ENCODE results near the gene RBMS1. TPM values are rescaled to one million over a fixed set of nuclear protein-coding genes. Genes with fewer than 3 reads are reported as not detected.

The RBMS1 gene
- total RNA-seq, 1 donor from 2014 or later = 119 TPM

DNA sequence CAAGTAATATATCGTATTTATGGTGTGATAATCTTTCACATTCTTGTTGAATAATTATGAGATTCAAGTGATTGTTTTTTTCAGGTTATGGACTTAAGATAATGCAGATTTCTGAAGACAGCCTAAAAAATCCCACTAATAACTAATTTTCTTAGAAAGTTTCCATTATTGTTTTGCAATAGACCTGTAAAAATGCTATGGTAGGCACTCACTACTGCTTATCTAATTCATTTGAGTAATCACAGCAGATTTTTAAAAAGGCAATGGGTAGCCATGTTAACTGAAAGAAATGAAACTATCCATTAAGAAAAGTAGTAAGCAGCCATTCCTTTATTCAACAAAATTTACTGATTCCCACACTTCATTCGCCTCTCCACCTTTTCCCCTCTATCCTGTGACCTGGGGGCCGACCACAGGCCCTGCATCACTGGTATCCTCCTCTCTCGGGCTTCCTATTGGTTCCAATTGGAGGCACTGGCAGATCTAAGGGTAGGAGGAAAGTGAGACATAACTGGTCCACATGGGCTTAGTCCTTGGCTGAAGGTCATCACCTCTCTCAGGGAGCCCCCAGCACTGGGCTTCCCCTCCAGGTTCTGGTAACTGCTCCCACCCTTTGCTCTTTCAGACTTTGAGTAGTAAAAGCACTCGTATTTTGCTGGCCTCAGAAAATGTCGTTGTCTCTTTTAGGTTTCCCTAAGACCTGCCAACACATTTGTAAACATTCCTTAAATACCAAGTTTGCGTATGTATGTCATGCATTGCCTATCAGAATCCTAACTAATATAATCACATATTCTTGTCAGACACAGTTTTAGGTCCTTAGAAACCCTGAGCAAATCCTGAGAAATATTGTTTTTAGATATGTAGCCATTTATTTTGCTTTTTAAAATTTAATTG is 18.5 kb downstream of the RBMS1 start:
- ATAC-seq (no peak), DNase-seq (ENCODE audit: low spot score) (no peak)
- intact Hi-C loops (cut with DNase I) = no loop called here

DNA sequence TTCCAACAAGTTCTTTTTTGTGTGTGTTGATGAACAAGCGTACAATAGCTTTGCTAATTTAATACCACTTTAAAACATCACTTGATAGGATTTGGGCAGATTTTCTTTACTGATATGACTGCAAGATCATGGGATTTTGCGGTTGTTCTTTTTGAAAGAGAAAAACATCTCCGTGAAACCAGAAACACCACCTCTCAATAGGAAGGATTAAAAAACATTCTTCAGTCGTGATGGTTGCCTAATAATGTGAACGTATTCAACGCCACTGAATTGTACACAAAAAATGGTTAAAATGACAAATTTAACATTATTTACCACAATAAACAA is 19.3 kb downstream of the RBMS1 start:
- DNase-seq (ENCODE audit: low spot score) = no peak
- ATAC-seq = no peak
- intact Hi-C loops (cut with DNase I) = no loop called here

DNA sequence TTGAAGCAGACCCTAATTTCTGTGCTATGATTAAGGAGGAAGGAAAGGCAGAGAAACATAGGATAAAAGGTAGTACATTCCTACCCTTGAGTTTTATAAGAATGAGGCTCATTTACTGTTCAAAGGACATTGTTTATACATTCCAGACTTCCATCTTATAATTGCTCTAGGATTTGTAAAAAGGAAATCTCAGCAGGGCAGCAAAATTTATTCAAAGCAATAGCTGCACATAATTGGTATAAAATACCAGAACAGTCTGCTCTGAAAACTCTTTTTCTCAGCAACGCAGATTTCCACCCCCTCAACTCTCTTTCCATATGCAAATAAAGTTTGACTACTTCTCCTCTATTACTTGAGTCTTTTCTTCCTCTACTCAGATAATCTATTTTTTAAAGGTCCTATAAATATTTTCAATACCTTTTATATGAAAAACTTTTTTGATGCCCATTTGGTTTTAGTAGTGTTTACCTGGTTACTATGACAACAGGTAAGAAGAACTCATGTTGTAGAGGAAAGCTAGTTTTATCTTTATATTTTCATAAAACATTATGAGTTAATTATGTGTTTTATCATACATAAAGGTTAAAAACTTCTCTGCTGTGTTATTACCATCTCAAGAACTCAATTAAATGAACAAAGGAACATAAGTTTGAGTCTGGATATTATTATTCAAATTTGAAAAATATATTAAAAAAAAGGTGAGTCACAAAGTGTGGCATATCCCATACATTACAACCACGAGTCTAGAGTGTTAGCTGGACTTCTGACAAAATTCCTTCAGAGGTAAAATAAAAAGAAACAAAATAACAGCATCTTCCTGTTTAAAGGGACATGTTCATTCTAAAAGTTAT is 19.9 kb downstream of the RBMS1 start:
- intact Hi-C loops (cut with DNase I) = no loop called here
- ATAC-seq (no peak), DNase-seq (ENCODE audit: low spot score) (no peak)

DNA sequence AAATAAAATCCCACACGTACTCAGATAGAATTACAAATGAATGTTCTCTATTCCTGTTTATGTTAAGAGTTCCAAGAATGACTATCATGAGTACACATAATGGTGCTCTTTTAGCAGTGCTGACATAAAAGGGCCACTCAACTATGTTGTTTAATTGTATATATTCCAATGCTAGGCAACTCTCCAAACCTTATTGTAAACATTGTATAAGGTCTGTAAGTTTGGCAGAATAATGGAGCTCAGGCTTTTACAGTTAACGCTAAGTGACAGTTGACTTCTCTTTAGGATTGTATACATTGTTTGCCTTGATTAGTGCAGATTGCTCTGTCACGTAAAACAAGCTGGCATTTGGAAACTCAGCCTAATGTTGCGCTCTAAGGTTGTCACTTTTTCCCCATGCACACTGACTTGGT is 20.8 kb downstream of the RBMS1 start:
- DNase-seq (ENCODE audit: low spot score) = no peak
- intact Hi-C loops (cut with DNase I) = no loop called here
- ATAC-seq = no peak

DNA sequence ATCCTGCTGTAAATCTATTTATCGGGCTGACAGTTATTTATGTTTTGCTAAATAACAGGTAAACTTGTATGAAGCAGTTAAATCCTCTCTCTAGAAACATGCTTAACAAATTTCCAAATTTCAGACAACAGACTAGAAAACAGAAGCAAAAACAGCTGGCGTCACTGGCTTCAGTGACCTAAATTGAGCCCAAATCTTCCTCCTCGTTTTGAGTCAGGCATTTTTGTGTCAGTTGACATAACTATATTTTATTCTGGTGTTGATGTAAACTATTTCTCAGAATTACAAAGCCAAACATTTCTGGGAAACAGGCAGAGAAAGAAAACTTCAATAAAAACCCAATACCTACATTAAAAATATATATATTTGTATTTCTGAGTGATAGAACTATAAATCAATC is 21.7 kb downstream of the RBMS1 start:
- ATAC-seq (no peak), DNase-seq (ENCODE audit: low spot score) (no peak)
- intact Hi-C loops (cut with DNase I) = no loop called here

DNA sequence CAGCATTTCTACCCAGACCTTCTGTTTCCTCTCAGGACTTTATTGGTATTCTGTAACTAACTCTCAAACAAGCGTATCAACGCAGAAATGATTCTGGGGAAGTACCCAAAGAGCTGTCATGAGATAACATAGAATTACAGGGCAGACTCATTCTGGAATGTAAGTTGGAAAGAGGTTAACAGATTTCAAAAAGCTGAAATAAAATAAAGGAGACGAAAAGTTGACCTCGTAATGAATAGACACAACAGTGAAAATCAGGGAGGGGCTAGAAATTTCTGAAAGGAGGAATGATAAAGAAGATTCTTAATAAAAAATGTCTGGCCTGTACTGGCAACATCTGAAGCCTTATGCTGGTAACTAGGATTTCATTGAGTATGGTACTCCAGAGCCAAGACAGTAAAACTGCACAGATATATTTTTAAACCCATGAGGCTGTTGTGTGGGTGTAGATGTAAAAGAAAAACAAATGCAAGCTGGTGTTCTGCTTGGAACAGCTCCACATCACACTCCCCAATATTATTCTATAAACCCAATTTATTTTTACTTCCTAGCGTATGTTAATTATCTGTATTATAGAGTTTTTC is 23.9 kb downstream of the RBMS1 start:
- intact Hi-C loops (cut with DNase I) = no loop called here
- no peak for ATAC-seq
- no peak for DNase-seq (ENCODE audit: low spot score)

DNA sequence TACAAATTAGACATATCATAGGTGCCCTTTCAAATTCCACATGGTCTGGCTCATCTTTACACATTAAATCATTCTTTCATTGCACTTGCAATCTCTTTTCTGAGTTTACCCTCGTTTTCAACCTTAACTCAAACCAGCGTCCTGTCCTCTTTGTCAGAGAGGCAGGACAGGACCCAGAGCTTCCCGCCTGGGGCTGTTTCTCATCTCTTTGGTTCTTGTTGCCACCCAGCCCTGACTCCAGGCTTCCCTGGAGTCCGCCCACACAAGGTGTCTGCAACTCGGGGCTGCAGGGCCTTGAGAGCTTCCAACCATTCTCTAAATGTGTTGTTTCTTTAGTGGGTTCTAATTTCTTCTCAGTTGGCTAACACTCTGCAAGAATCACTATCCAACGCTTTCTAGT is 24.4 kb downstream of the RBMS1 start:
- DNase-seq (ENCODE audit: low spot score) (no peak), ATAC-seq (no peak)
- intact Hi-C loops (cut with DNase I) = no loop called here

DNA sequence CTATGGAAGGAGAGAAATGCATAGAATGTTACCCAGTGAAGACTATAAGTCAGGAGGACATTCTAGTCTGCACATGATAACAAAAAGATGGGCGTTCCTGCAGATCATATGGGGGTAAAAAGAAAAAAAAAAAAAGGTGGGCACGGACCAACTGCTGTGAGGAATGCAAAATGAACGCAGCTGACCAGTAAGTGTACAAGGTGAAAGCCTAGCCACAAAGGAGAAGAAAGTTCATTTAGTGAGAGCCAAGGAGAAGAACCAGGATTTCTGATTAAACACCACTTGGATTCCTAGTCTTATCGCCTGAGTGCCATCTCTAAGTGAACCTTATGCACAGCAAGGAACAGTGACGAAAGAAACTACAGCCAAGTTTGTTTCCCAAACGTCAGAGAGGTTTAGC is 26.5 kb downstream of the RBMS1 start:
- DNase-seq (ENCODE audit: low spot score) (no peak), ATAC-seq (no peak)
- intact Hi-C loops (cut with DNase I) = no loop called here

DNA sequence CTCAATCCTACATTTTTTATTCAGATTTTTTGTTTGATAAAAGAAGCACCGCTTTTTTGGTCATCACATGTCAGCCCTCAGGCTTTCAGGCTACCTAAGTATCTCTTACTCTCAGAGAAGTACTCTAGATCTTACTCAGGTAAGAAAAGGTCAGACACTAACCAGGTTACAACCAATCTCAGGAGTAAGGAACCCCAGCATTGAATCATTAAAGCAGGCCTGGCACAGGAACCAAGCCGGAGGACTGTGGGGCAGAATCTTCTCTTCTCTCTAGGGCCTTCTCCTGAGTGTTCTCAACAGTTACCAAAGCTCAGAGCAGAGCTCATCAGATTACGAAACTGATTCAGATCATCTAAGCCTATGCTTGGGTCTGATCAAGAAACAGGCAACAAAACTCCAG is 28.2 kb downstream of the RBMS1 start:
- DNase-seq (ENCODE audit: low spot score) = no peak
- intact Hi-C loops (cut with DNase I) = no loop called here
- ATAC-seq = no peak

DNA sequence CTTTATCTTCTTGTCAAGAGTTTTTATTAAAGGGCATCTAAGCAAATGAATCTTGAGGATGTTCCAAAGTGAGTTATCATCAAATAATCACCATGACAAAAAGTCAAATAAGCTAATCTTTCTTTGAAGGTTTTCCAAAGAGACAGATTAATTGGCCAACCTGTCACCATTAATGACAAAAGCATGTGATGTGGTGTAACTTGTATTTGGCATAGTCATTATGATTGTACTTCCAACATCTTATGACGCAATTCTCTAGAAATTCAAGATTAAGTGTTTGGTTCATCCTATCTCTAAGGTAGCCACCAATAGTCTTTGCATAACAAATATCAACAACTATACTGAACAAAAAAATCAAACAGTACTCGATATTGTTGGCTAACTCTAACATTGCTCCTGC is 28.6 kb downstream of the RBMS1 start:
- intact Hi-C loops (cut with DNase I) = no loop called here
- ATAC-seq (no peak), DNase-seq (ENCODE audit: low spot score) (no peak)

DNA sequence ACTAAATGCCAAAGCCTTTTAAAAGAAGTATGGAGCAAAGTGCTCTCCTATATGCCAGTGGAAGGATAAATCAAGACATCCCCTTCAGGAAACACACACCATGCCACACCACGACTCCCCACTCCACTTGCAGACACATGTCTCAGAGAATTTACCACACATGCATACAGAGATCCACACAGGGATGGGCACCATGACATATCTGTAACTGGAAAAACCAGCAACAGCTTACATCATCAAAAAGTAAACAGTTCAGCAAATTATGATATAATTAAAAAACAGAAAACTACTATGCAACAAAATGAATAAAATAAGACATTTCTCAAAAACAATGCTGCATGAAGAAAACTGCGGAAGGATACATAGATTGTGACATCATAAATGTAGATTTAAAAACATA is 29.6 kb downstream of the RBMS1 start:
- DNase-seq (ENCODE audit: low spot score) = no peak
- no peak for ATAC-seq
- intact Hi-C loops (cut with DNase I) = no loop called here

DNA sequence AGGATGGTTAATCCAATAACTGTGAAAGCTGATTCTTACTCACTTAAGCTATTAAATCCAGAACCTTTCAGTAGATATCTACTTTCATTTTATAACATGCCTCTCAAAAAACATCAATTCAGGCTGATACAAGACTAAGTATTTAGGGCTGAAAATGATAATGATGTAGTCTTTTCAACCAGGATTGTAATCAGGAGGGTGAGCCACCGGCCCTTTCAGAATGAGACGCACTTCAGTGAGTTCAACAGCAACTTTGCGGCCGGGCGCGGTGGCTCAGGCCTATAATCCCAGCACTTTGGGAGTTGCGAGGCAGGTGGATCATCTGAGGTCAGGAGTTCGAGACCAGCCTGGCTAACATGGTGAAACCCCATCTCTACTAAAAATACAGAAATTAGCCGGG is 30.4 kb downstream of the RBMS1 start:
- ATAC-seq (no peak), DNase-seq (ENCODE audit: low spot score) (no peak)
- intact Hi-C loops (cut with DNase I) = no loop called here

DNA sequence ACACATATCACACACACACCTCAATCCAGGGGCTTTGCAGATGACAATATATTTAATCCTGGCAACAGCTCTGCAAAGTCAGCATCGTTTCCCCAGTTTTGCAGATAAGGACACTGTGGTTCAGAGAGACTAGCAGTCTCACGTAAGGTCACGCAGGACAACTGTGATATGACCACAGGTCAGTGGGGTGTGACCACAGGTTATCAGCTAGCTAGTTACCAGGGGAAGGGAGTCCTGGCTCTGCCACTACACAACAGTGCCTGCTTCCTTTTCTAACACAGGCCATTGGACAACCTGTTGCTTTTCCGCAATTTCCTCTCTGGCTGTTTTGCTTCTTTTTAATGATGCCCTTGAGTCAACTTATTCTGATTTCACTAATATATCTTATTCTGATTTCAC is 33.3 kb downstream of the RBMS1 start:
- DNase-seq (ENCODE audit: low spot score) (no peak), ATAC-seq (no peak)
- intact Hi-C loops (cut with DNase I) = no loop called here

DNA sequence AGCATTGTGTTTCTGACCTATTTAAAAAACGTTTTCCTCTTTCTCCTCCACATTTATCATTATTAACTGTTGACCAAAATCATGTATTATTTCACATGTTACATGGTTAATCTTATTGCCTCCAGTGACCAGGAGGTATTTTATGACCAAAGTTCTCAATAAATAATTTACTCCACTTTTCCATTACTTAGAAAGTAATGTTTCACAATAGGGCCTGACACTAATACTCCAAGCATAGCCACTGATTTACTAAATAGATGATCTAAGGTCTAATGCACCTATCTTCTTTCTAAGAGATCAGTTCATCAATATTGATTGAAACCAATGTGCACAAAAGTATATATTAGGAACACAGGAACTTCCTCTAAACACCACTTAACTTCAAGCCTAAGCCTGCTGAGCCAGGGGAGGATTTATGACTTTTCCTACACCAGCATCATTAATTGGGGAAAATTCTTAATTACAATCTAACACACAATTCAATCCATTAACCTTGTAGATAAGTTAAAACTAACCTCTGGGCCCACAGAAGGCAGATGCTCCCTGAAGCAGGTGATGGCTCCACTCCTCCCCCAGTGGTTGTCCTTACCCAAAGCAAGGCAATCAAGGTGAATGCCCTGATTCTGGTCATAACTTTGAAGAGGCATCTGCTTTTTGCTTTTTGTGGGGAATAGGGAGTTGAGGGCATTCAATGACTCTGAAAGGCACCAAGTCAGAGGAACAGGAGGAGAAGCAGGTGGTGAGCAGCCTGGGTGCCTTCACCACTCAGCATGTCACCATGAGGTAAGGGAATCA is 33.9 kb downstream of the RBMS1 start:
- intact Hi-C loops (cut with DNase I) = no loop called here
- no peak for ATAC-seq
- no peak for DNase-seq (ENCODE audit: low spot score)

DNA sequence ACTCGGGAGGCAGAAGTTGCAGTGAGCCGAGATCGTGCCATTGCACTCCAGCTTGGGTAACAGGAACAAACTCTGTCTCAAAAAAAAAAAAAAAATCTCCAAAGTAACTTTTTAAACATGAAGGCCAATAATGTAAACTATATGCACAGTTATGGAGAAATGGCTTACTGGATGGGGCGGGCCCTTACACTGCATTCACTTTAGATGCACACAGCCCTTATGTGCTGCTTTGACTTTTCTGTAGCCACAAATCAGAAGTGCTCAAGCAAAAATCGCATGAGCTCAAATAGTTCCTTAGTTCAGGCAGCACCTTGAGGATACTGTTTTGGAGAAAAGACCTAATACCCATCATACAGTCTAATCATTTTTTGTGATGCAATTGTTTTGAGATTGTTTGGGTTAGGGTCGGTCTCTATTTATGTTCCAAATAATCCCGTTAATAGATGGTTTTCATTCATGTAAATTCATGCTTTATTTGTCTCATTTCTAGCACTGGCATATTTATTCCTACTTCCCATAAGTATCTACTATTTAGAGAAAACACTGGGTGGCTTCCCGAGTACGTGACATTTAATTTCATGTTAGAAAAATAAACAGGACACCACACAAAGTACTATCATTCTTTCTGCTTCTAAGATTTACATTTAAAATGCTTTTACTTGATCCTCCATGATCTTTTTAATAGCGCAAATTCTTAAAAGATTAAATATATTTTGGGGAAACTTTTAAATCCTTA is 34.7 kb downstream of the RBMS1 start:
- intact Hi-C loops (cut with DNase I) = no loop called here
- DNase-seq (ENCODE audit: low spot score) (no peak), ATAC-seq (no peak)

DNA sequence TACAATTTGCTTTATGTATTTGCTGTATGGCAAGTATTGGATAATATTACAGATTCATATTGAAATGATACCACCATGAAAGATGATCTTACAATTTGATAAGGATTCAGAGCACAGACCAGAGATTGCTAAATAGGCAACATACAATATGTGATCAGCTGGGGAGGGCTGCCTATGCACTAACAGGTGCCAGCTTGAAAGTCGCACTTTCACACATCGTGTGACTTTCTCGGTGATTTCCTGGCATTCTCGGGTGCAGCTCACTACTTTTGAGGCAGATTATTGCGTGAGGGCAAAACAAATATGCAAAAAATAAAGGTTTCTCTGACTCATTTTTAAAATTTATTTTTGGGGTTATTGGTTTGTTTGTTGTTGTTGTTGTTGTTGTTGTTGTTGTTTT is 36.0 kb downstream of the RBMS1 start:
- intact Hi-C loops (cut with DNase I) = no loop called here
- ATAC-seq (no peak), DNase-seq (ENCODE audit: low spot score) (no peak)

DNA sequence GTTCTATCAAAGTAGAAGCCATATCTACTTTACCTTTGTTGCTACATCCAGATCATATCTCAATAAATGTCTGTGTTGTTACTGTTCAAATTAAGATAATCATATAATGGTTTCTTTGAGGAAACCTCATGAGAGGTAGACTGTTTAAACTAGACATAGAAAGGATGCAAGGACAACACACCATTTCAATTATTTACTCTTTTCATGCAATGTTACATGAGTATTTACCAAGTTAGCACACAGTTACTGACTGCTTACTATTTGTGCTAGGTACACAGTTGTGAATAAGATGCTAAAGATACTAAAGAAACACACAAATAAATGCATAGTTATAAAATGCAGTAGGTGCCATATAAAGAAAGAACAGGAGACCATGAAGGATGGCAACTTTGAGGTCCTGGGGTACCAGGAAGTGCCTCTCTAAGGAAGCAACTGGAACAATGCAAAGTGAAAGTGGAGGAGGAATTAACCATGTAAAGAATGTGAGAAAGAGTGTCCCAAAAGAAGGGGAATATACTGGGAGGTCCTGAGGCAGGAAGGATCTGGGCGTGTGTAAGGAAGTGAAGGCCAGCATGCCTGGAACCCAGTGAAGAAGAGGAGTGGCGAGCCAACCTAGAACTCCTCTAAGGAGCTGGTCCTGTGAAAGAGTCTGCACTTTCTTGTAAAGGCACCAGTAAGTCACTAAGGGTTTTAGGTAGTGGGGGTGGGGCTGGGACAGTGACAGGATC is 39.4 kb downstream of the RBMS1 start:
- ATAC-seq (no peak), DNase-seq (ENCODE audit: low spot score) (no peak)
- intact Hi-C loops (cut with DNase I) = no loop called here

Measured in sciatic nerve (tissue), 2 donors.